Endodermal cell (in vitro differentiated cells): ENCODE results near the gene HEBP1. TPM values are rescaled to one million over a fixed set of nuclear protein-coding genes. Genes with fewer than 3 reads are reported as not detected.

Source experiments
- DNase-seq: peaks from one replicate; pipeline ENCODE4 v3.0.0-alpha.2; 2017
- H3K27ac ChIP-seq: 2 replicates; pipeline ENCODE4 v1.5.1; 2013; ENCODE audit warnings: mild to moderate bottlenecking, low read depth, low read length, moderate library complexity
- H3K27me3 ChIP-seq: 2 replicates; pipeline ENCODE4 v1.6.1; 2013; ENCODE audit warnings: mild to moderate bottlenecking, low read length, moderate library complexity; ENCODE audit not compliant: insufficient read depth, control insufficient read depth, poor library complexity, severe bottlenecking
- H3K36me3 ChIP-seq: 2 replicates; pipeline ENCODE4 v1.7.0; 2013; ENCODE audit warnings: mild to moderate bottlenecking, low read length, moderate library complexity; ENCODE audit not compliant: control insufficient read depth, insufficient read depth
- H3K4me1 ChIP-seq: one replicate; pipeline ENCODE4 v1.7.0; 2013; ENCODE audit warnings: low read length; ENCODE audit not compliant: control insufficient read depth, insufficient read depth
- H3K4me3 ChIP-seq: 2 replicates; pipeline ENCODE4 v1.5.1; 2013; ENCODE audit warnings: mild to moderate bottlenecking, low read length, moderate library complexity
- H3K9ac ChIP-seq: 2 replicates; pipeline ENCODE4 v1.6.1; 2013; ENCODE audit warnings: mild to moderate bottlenecking, low read length, moderate library complexity; ENCODE audit not compliant: poor library complexity, severe bottlenecking; ENCODE audit errors: extremely low read depth
- H3K9me3 ChIP-seq: 2 replicates; pipeline ENCODE4 v1.6.1; 2013; ENCODE audit warnings: mild to moderate bottlenecking, low read length, moderate library complexity; ENCODE audit not compliant: control insufficient read depth
- H3K27ac Mint-ChIP-seq: 2 replicates; pipeline ENCODE4 v1.8.0; 2020; ENCODE audit warnings: mixed read lengths
- H3K27me3 Mint-ChIP-seq: 2 replicates; pipeline ENCODE4 v1.8.0; 2021; ENCODE audit warnings: mild to moderate bottlenecking, mixed read lengths; ENCODE audit not compliant: insufficient read depth
- H3K36me3 Mint-ChIP-seq: 2 replicates; pipeline ENCODE4 v1.8.0; 2020; ENCODE audit warnings: low read depth, mixed read lengths
- H3K4me1 Mint-ChIP-seq: 2 replicates; pipeline ENCODE4 v1.8.0; 2020; ENCODE audit warnings: mixed read lengths
- H3K4me3 Mint-ChIP-seq: 2 replicates; pipeline ENCODE4 v1.8.0; 2020; ENCODE audit warnings: mild to moderate bottlenecking, moderate library complexity, mixed read lengths
- H3K9me3 Mint-ChIP-seq: 2 replicates; pipeline ENCODE4 v1.8.0; 2020; ENCODE audit warnings: mild to moderate bottlenecking, mixed read lengths
- WGBS, 2 experiments: methylation state at CpG; one replicate each; pipeline versions ENCODE4 v1.1.5 to v1.1.7; 2013; ENCODE audit warnings: missing lambda C conversion rate in 2 of 2, mixed read lengths in 1 of 2; ENCODE audit not compliant: insufficient coverage in 1 of 2, insufficient read length in 1 of 2; 5-methylcytosine and 5-hydroxymethylcytosine counted together
- total RNA-seq, 2 donors: library from RNA; stranded (reverse); fragmentation: NEBNext Ultra II Directional in 1 of 2; extraction: Animal tissue kit (Norgen Biotek cat#: 25700) in 1 of 2; gene quantifications; 2 replicates in 1 of 2; 3 replicates in 1 of 2; pipeline ENCODE4 v1.2.1, GENCODE V29; 2021
- TF ChIP-seq, protein P1 (sequence below): fragments of 200-600 bp; sonication (generic); conservative IDR thresholded peaks from 2 replicates; pipeline ENCODE4 v1.5.0; 2021; ENCODE audit warnings: antibody characterized with exemption, mild to moderate bottlenecking

The HEBP1 gene
- total RNA-seq, 2 donors from 2014 or later = 27.4 to 29.1 TPM

DNA sequence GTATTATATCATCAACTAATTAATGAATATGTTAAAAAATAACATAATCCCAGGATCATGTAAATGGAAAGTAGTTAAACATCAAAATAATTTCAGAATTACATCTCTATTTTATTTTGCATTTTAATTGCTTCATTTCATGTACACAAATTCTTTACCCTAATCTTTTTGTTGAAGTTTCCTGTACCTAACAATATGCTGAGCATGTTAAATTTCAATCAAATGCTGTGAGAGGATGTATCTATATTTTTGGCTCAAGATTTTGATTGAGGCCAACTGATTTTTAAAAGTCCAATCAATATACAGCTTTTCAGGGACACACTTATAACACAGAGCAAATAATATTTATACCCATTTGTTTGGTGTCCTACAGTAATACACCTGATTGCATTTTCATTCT lies 54.5 kb downstream of the HEBP1 start:
- Mint-ChIP-seq H3K4me1 (no peaks in the 10 kb centered on the region), H3K36me3 (peaks cover 15% of the 10 kb centered on the region), H3K27me3 (no peaks in the 10 kb centered on the region), H3K4me3 (no peak overlapping the region), H3K27ac (no peak overlapping the region), H3K9me3 (no peaks in the 10 kb centered on the region)
- peaks cover 16% of the 10 kb centered on the region for H3K36me3 ChIP-seq
- H3K9ac ChIP-seq = no peak overlapping the region
- H3K27me3 ChIP-seq = no peaks in the 10 kb centered on the region
- H3K4me3 ChIP-seq = no peak overlapping the region
- TF ChIP-seq, protein P1, sequence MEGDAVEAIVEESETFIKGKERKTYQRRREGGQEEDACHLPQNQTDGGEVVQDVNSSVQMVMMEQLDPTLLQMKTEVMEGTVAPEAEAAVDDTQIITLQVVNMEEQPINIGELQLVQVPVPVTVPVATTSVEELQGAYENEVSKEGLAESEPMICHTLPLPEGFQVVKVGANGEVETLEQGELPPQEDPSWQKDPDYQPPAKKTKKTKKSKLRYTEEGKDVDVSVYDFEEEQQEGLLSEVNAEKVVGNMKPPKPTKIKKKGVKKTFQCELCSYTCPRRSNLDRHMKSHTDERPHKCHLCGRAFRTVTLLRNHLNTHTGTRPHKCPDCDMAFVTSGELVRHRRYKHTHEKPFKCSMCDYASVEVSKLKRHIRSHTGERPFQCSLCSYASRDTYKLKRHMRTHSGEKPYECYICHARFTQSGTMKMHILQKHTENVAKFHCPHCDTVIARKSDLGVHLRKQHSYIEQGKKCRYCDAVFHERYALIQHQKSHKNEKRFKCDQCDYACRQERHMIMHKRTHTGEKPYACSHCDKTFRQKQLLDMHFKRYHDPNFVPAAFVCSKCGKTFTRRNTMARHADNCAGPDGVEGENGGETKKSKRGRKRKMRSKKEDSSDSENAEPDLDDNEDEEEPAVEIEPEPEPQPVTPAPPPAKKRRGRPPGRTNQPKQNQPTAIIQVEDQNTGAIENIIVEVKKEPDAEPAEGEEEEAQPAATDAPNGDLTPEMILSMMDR = no peak
- no peak for DNase-seq
- no peaks in the 10 kb centered on the region for H3K9me3 ChIP-seq
- no peaks in the 10 kb centered on the region for H3K4me1 ChIP-seq
- H3K27ac ChIP-seq = no peak overlapping the region

DNA sequence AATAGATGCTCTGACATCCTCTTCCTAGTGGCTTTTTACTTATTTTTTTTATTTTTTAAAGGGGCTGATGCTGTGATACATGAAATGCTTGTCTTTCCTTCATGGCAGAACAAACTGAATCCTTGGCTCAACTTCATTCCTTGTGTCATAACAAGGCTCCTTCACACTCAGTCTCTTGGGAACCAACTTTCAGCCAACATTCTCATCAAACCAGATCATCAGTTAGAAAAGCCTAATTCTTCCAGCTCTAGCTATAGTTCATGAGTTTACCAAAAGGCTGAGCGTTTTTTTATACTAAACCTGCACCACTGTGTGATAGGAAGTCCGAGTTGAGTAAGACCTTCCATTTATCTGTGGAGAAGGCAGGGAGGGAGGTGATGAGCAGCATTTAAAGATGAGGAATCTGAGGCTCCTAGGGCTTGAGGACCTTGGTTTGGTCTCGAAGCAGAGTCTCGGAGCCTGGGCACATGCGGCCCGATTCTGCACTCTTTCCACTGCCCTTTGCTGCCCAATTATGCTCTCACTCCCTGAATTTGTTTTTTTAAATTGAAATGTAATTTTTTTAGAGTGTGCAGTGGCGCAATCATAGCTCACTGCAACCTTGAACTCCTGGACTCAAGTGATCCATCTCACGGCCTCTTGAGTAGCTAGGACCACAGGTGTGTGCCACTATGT lies 56.3 kb downstream of the HEBP1 start:
- Mint-ChIP-seq H3K4me1 (no peaks in the 10 kb centered on the region), H3K9me3 (no peaks in the 10 kb centered on the region), H3K36me3 (peaks cover 4% of the 10 kb centered on the region), H3K4me3 (no peak overlapping the region), H3K27me3 (no peaks in the 10 kb centered on the region), H3K27ac (no peak overlapping the region)
- WGBS, 2 experiments = 89 to 90% methylated on average over 5 to 8 of the region's 8 CpGs
- H3K36me3 ChIP-seq = no peaks in the 10 kb centered on the region
- H3K4me3 ChIP-seq = no peak overlapping the region
- H3K9me3 ChIP-seq = no peaks in the 10 kb centered on the region
- no peaks in the 10 kb centered on the region for H3K4me1 ChIP-seq
- no peak for DNase-seq
- H3K27ac ChIP-seq = no peak overlapping the region
- TF ChIP-seq, protein P1 = no peak
- H3K27me3 ChIP-seq = no peaks in the 10 kb centered on the region
- H3K9ac ChIP-seq = no peak overlapping the region

DNA sequence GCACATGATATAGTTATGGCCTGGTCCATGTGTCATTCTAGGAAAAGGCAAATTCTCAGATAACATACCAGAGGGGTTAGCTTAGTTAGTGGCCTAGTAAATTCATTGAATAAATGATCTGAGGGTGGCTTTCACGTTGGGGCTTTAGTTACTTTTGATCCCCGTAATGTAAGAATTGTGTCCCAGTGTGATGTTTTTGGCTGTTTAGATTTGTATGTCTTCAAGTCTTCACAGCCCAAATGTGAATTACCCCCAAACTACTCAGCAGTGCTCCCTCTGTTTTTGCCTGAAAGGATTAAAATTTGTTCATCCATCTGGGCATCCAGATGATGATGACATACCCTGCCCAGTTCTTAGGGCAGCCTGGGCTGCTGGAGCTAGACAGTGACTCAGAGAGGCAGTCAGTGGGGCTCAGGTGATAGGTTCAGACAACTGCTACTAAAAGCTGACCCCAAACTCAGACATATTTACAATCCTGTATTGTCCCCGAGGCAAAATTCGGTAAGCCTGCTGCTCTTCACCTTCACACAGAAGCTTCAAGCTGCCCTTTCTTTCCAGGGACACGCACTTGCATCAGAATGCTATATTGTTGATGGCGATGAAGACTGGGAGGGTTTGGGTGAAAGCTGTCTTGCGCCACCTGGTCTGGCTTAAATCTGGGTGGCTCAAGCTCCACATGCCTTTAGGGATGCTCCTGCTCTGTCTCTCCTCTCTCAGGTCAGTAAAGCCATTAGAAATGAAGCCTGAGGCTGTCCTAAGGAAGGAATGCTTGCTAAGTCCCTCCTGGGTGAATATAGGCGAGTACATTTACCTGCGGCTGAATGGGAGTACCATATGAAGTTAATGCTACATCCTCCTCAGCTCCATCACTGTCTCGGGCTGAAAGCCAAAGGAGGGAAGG lies 58.4 kb downstream of the HEBP1 start:
- no peak overlapping the region for H3K27ac Mint-ChIP-seq
- 92 to 97% methylated on average over 5 to 10 of the region's 10 CpGs for WGBS, 2 experiments

More for the DNA sequence above, 58.4 kb downstream of the HEBP1 start:
- Histone ChIP-seq H3K27me3 (no peaks in the 10 kb centered on the region), H3K9ac (no peak overlapping the region), H3K4me1 (no peaks in the 10 kb centered on the region), H3K9me3 (no peaks in the 10 kb centered on the region), H3K4me3 (no peak overlapping the region), H3K36me3 (no peaks in the 10 kb centered on the region), H3K27ac (no peak overlapping the region)
- no peak for DNase-seq
- Mint-ChIP-seq H3K9me3 (no peaks in the 10 kb centered on the region), H3K4me3 (no peak overlapping the region), H3K36me3 (peaks cover 2% of the 10 kb centered on the region), H3K27me3 (no peaks in the 10 kb centered on the region), H3K4me1 (no peaks in the 10 kb centered on the region)
- TF ChIP-seq, protein P1 = no peak
